Measurements from ENCODE around the gene REPIN1.

GRCh38 chr7:150333659-150334058, 35.0 kb upstream of the REPIN1 start:
- TF ChIP-seq CTCF (conservative IDR thresholded peaks at IDR 0.05; ENCODE audit: low read depth, low read length) (no peak), EZH2 (IDR thresholded peaks at IDR 0.05; ENCODE audit: low read length, unreplicated experiment) (no peak)
